NCI-H345 (cell line): ENCODE data around the gene TET2.

ENCODE experiments used
- DNase-seq: peaks from one replicate; lab custom pipeline; 2025; lab: John Stamatoyannopoulos, UW

The TET2 gene

DNA sequence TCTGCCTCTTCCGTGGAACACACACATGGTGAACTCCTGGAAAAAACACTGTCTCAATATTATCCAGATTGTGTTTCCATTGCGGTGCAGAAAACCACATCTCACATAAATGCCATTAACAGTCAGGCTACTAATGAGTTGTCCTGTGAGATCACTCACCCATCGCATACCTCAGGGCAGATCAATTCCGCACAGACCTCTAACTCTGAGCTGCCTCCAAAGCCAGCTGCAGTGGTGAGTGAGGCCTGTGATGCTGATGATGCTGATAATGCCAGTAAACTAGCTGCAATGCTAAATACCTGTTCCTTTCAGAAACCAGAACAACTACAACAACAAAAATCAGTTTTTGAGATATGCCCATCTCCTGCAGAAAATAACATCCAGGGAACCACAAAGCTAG is 87.9 kb downstream of the TET2 start:
- DNase-seq: no peak

DNA sequence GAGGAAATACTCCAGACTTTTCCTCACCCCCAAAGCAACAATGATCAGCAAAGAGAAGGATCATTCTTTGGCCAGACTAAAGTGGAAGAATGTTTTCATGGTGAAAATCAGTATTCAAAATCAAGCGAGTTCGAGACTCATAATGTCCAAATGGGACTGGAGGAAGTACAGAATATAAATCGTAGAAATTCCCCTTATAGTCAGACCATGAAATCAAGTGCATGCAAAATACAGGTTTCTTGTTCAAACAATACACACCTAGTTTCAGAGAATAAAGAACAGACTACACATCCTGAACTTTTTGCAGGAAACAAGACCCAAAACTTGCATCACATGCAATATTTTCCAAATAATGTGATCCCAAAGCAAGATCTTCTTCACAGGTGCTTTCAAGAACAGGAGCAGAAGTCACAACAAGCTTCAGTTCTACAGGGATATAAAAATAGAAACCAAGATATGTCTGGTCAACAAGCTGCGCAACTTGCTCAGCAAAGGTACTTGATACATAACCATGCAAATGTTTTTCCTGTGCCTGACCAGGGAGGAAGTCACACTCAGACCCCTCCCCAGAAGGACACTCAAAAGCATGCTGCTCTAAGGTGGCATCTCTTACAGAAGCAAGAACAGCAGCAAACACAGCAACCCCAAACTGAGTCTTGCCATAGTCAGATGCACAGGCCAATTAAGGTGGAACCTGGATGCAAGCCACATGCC is 89.7 kb downstream of the TET2 start:
- DNase-seq: no peak

- no peak for DNase-seq
Measured at GRCh38 chr4:105236916-105237311, 90.2 kb downstream of the TET2 start.

DNA sequence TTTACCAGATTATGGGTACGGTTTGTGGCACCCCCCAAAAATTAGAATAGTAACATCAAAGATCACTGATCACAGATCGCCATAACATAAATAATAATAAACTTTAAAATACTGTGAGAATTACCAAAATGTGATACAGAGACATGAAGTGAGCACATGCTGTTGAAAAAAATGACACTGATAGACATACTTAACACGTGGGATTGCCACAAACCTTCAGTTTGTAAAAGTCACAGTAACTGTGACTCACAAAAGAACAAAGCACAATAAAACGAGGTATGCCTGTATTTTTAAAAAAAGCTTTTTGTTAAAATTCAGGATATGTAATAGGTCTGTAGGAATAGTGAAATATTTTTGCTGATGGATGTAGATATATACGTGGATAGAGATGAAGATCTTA is 93.4 kb downstream of the TET2 start:
- no peak for DNase-seq

DNA sequence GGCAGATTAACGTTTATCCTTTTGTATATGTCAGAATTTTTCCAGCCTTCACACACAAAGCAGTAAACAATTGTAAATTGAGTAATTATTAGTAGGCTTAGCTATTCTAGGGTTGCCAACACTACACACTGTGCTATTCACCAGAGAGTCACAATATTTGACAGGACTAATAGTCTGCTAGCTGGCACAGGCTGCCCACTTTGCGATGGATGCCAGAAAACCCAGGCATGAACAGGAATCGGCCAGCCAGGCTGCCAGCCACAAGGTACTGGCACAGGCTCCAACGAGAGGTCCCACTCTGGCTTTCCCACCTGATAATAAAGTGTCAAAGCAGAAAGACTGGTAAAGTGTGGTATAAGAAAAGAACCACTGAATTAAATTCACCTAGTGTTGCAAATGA is 94.8 kb downstream of the TET2 start:
- no peak for DNase-seq

DNA sequence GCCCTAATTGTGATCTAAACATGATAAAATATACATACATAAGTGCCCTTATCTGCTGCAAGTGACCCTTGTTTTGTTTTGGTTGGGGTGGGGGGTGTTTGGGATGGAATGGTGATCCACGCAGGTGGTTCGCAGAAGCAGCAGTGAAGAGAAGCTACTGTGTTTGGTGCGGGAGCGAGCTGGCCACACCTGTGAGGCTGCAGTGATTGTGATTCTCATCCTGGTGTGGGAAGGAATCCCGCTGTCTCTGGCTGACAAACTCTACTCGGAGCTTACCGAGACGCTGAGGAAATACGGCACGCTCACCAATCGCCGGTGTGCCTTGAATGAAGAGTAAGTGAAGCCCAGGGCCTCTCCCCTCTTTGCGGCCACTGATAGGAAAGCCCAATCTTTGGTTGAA is 96.8 kb downstream of the TET2 start:
- no peak for DNase-seq

GRCh38 chr4:105246712-105247111 is 100.0 kb downstream of the TET2 start:
- DNase-seq: no peak

- no peak for DNase-seq
Measured at GRCh38 chr4:105248613-105249012, 101.9 kb downstream of the TET2 start.

GRCh38 chr4:105257817-105258495 is 111.3 kb downstream of the TET2 start:
- DNase-seq: no peak

- DNase-seq: no peak
Measured at GRCh38 chr4:105265689-105266088, 119.0 kb downstream of the TET2 start.

GRCh38 chr4:105267280-105267679 is 120.6 kb downstream of the TET2 start:
- DNase-seq: no peak

DNA sequence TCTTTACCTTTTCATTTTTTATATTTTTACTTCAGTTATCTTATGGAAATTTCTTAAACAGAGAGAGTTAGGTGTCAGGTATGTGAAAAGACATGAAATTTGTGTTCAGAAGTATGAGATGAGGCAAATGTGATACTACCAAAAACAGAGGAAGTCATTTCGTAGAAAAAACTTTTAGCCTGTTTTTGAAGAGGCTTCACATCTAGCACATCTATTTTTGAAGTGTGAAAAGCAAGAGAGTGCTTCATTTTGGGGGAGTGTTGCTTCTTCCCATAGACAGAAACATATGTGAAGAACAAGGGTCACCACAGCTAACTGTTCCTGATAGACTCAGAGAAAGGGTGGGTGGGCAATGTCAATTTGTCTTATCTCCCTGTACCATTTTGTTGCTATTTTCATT is 125.3 kb downstream of the TET2 start:
- no peak for DNase-seq

GRCh38 chr4:105273230-105273629 is 126.6 kb downstream of the TET2 start:
- DNase-seq: no peak

DNA sequence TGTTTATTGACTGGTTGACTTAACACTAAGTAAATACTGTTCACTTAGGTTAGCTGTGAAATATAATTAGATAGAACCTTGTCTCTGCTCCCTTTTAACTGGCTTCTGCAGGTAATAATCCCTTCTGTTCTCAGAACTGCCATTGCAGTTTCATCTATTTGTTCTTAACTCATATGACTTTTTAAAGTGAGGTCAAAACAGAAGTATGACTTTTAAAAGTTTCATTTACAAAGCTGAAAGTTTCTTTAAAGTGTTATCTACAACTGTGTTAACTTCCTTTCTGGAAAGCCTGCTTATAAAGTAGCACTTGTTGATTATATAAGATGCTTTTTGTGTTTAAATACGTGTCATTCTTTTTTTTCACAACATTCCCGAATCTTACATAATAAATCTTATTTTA is 127.4 kb downstream of the TET2 start:
- no peak for DNase-seq

DNA sequence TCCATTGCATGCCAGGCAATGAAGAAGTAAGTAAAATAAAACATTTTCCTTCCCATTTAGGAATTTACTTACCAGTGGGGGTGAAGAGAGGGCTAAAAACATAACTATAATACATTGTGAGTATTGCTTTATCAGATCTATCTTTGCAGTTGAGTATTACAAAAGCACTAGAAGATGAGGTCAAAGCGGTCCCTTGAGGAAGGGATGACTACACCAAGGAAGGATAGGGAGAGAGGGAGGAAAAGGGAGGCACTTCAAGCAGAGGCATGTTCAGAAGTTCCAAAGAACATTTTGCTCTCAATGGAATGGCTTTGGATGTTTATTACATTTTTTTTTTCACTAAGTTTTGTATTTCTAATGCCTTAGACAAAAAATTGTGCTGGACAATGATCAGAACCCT is 127.8 kb downstream of the TET2 start:
- DNase-seq: no peak

DNA sequence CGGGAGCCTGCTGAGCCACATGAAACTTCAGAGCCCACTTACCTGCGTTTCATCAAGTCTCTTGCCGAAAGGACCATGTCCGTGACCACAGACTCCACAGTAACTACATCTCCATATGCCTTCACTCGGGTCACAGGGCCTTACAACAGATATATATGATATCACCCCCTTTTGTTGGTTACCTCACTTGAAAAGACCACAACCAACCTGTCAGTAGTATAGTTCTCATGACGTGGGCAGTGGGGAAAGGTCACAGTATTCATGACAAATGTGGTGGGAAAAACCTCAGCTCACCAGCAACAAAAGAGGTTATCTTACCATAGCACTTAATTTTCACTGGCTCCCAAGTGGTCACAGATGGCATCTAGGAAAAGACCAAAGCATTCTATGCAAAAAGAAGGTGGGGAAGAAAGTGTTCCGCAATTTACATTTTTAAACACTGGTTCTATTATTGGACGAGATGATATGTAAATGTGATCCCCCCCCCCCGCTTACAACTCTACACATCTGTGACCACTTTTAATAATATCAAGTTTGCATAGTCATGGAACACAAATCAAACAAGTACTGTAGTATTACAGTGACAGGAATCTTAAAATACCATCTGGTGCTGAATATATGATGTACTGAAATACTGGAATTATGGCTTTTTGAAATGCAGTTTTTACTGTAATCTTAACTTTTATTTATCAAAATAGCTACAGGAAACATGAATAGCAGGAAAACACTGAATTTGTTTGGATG is 129.9 kb downstream of the TET2 start:
- DNase-seq: no peak

- peak; percentile 70 for DNase-seq
Measured at GRCh38 chr4:105277702-105278101, 131.0 kb downstream of the TET2 start.

- no peak for DNase-seq
Measured at GRCh38 chr4:105279314-105279713, 132.6 kb downstream of the TET2 start.

- DNase-seq: no peak
Measured at GRCh38 chr4:105280338-105281123, 133.9 kb downstream of the TET2 start.

GRCh38 chr4:105281124-105281415 is 134.4 kb downstream of the TET2 start:
- DNase-seq: no peak

- no peak for DNase-seq
Measured at GRCh38 chr4:105282489-105282888, 135.8 kb downstream of the TET2 start.

GRCh38 chr4:105283501-105283900 is 136.8 kb downstream of the TET2 start:
- DNase-seq: no peak

DNA sequence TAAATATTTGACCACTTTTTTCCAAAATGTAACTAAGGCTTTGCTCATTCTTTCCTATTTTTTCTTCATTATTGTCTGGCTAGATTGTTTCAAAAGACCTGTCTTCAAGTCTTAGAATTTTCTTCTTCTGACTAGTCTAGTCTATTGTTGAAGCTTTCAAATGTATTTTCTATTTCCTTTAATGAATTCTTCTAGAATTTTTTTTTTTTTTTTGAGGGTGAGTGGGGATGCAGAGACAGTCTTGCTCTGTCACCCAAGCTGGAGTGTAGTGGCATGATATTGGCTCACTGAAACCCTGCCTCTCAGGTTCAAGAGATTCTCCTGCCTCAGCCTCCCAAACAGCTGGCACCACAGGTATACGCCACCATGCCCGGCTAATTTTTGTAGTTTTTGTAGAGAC is 141.4 kb downstream of the TET2 start:
- DNase-seq: no peak
